ENCODE measurements around the gene CFAP210. TPM values are rescaled to one million over a fixed set of nuclear protein-coding genes. Genes with fewer than 3 reads are reported as not detected.

Gene CFAP210
- total and polyA plus RNA-seq, 2 experiments from 2014 or later = 3.7 TPM; not detected in 1

DNA sequence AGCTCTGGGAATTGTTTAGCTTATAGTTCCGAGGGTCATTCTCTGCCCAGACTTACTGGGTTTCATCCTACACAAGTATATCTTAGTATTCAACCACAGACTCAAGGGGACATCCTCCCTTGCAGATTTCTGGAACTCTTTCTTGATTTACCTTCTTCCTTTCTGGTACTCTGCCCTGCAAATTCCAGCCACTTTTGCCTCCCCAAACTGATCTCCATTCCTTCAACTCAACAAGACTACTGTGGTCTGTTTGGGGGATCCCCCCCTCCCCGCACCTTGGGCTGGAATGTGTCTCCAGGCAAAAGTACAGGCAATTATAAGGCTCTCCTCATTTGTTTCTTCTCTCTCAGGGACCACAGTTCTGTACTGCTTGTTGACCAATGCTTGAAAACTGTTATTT, 13.4 kb upstream of the CFAP210 start (continued):
- TF ChIP-seq CTCF (conservative IDR thresholded peaks at IDR 0.05; ENCODE audit: low read depth in 2 of 2) = no peak
- TF ChIP-seq ZNF331 (CRISPR knock-in tag; IDR thresholded peaks at IDR 0.05; ENCODE audit: low read depth) = no peak
- TF ChIP-seq JUNB (IDR thresholded peaks at IDR 0.05; ENCODE audit: unreplicated experiment) = no peak
- no peak for TF ChIP-seq REST (IDR thresholded peaks at IDR 0.05; ENCODE audit: unreplicated experiment)
- TF ChIP-seq EZH2phosphoT487 (IDR thresholded peaks at IDR 0.05; ENCODE audit: unreplicated experiment) = no peak

DNA sequence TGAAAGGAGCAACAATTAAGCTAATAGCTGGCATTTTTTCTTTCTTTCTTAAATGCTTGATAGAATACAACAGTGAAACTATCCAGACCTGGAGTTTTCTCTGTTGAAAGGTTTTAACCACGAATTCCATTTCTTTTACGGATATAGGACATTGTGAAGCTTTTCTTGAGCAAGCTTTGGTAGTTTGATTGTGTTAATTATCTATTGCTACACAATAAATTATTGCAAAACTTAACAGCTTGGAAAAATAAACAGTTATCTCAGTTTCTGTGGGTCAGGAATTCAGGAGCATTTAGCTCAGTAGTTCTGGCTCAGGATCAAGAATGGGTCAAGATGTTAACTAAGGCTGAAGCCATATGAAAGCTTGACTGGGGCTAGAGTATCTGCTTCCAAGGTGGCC, 11.7 kb upstream of the CFAP210 start:
- no peak overlapping the region for H3K4me3 Mint-ChIP-seq
- Histone ChIP-seq H3K27me3 (ENCODE audit: insufficient read depth) (no peaks in the 10 kb centered on the region), H2AFZ (no peak overlapping the region), H3K4me2 (no peak overlapping the region), H3K79me2 (replicated peaks; ENCODE audit: insufficient read depth) (no peaks in the 10 kb centered on the region), H3K9me2 (ENCODE audit: insufficient read depth) (no peaks in the 10 kb centered on the region), H3K27ac (ENCODE audit: low read depth) (no peak overlapping the region), H3K36me3 (ENCODE audit: insufficient read depth) (no peaks in the 10 kb centered on the region; the same call in 1 of the 2 replicates), H3K4me3 (no peak overlapping the region), H4K20me1 (replicated peaks; ENCODE audit: insufficient read depth) (peaks cover 4% of the 10 kb centered on the region; the same call in 1 of the 2 replicates), H3K4me1 (ENCODE audit: insufficient read depth) (no peaks in the 10 kb centered on the region), H3F3A (replicated peaks; ENCODE audit: low read depth) (no peaks in the 10 kb centered on the region)
- H3K27ac Mint-ChIP-seq = no peak overlapping the region
- DNase-seq (ENCODE audit: low spot score) (no peak), ATAC-seq (no peak)
- no peaks in the 10 kb centered on the region for H3K9me3 Mint-ChIP-seq
- no peaks in the 10 kb centered on the region for H3K4me1 Mint-ChIP-seq
- H3K36me3 Mint-ChIP-seq (ENCODE audit: low read depth) = peaks cover 9% of the 10 kb centered on the region; the same call in 2 of the 3 replicates
- no peaks in the 10 kb centered on the region for H3K27me3 Mint-ChIP-seq (ENCODE audit: insufficient read depth, low read depth, poor library complexity)
- no peak for TF ChIP-seq STAT1 (IDR thresholded peaks at IDR 0.05; ENCODE audit: unreplicated experiment)
- TF ChIP-seq ZNF114 (CRISPR knock-in tag; IDR thresholded peaks at IDR 0.05) = no peak
- TF ChIP-seq ZNF331 (CRISPR knock-in tag; IDR thresholded peaks at IDR 0.05; ENCODE audit: low read depth) = no peak
- no peak for TF ChIP-seq JUNB (IDR thresholded peaks at IDR 0.05; ENCODE audit: unreplicated experiment)
- no peak for TF ChIP-seq ZNF462 (CRISPR knock-in tag; IDR thresholded peaks at IDR 0.05)
- no peak for TF ChIP-seq ETS1 (IDR thresholded peaks at IDR 0.05)
- no peak for TF ChIP-seq CTCF (conservative IDR thresholded peaks at IDR 0.05; ENCODE audit: low read depth in 2 of 2)
- no peak for TF ChIP-seq NANOG (IDR thresholded peaks at IDR 0.05; ENCODE audit: borderline replicate concordance)
